ENCODE measurements around the gene MAT2B. TPM values are rescaled to one million over a fixed set of nuclear protein-coding genes. Genes with fewer than 3 reads are reported as not detected.

The MAT2B gene
- total RNA-seq, 1 experiment from 2014 or later = 48.4 TPM

GRCh38 chr5:163463063-163463435, 42.4 kb upstream of the MAT2B start:
- Histone ChIP-seq H3K4me2 (ENCODE audit: insufficient read depth, insufficient read length, low read length) (no peak overlapping the region), H3T11ph (ENCODE audit: low read length) (no peak overlapping the region), H2BK12ac (ENCODE audit: insufficient read length, low read depth, low read length) (no peak overlapping the region), H2BK5ac (ENCODE audit: insufficient read length, low read length) (no peak overlapping the region), H3K79me2 (ENCODE audit: insufficient read depth, low read length) (no peaks in the 10 kb centered on the region; the same call in 1 of the 2 replicates), H4K8ac (replicated peaks; ENCODE audit: insufficient read length, low read depth, low read length) (no peak overlapping the region), H3K18ac (ENCODE audit: insufficient read length, low read depth, low read length) (no peak overlapping the region), H2BK120ac (ENCODE audit: low read depth, low read length, poor library complexity, severe bottlenecking) (no peak overlapping the region), H3K4ac (ENCODE audit: low read depth, low read length) (no peak overlapping the region), H4K20me1 (ENCODE audit: control insufficient read depth, insufficient read depth, insufficient read length) (no peaks in the 10 kb centered on the region), H3K56ac (ENCODE audit: insufficient read length, low read depth, low read length) (no peak overlapping the region), H3K23ac (ENCODE audit: insufficient read length, low read depth, low read length) (no peak overlapping the region), H3K14ac (ENCODE audit: insufficient read depth, low read length) (no peak overlapping the region), H3K27ac (ENCODE audit: insufficient read length, low read depth, low read length) (no peak overlapping the region), H3K79me1 (ENCODE audit: insufficient read depth, low read depth, low read length, poor library complexity, severe bottlenecking) (peaks cover 9% of the 10 kb centered on the region), H2BK20ac (ENCODE audit: low read depth, low read length, poor library complexity, severe bottlenecking) (no peak overlapping the region), H4K5ac (ENCODE audit: insufficient read length, low read depth, low read length) (no peak overlapping the region), H3K23me2 (ENCODE audit: insufficient read length, low read depth, low read length, poor library complexity, severe bottlenecking) (peaks cover 4% of the 10 kb centered on the region), H4K91ac (ENCODE audit: insufficient read length, low read depth, low read length) (no peak overlapping the region), H3K9ac (ENCODE audit: extremely low read depth, insufficient read length, low read length) (no peak overlapping the region), H3K4me1 (ENCODE audit: insufficient read depth, low read length) (no peaks in the 10 kb centered on the region), H2AK5ac (ENCODE audit: insufficient read length, low read length) (no peak overlapping the region), H2AFZ (ENCODE audit: low read length) (no peak overlapping the region), H3K27me3 (ENCODE audit: insufficient read depth, low read length) (no peaks in the 10 kb centered on the region; the same call in 1 of the 2 replicates), H2BK15ac (ENCODE audit: low read depth, low read length) (no peak overlapping the region), H3K9me3 (ENCODE audit: control insufficient read depth, low read depth, low read length) (no peaks in the 10 kb centered on the region)
- no peaks in the 10 kb centered on the region for H3K9me3 Mint-ChIP-seq
- TF ChIP-seq CTCF (conservative IDR thresholded peaks at IDR 0.05) = no peak
- peaks cover 19 to 33% (median 28%) of the 10 kb centered on the region in 3 experiments for H3K36me3 Mint-ChIP-seq (ENCODE audit: insufficient read depth in 1 of 3, low read depth in 3 of 3)
- no peak overlapping the region for H3K4me3 Mint-ChIP-seq
- H3K27ac Mint-ChIP-seq = no peak overlapping the region
- peaks cover 3% of the 10 kb centered on the region; the same call in 1 of the 2 replicates for H3K27me3 Mint-ChIP-seq (ENCODE audit: low read depth)
- no peak for DNase-seq
- H3K4me1 Mint-ChIP-seq = peaks cover 6 to 12% of the 10 kb centered on the region in 2 experiments

All from H9 (cell line).